Omental fat pad (tissue), 4 donors: Measurements from ENCODE around the gene GPC1. TPM values are rescaled to one million over a fixed set of nuclear protein-coding genes. Genes with fewer than 3 reads are reported as not detected.

Source experiments
- ATAC-seq: fragments of 150-250 bp; one replicate; pipeline ENCODE4 v1.9.1; 2016; ENCODE audit warnings: mild to moderate bottlenecking, moderate library complexity; ENCODE audit not compliant: low FRiP score
- DNase-seq: peaks from one replicate; pipeline ENCODE4 v3.0.0-alpha.2; 2019; ENCODE audit warnings: low spot score
- CTCF ChIP-seq, 3 donors: fragments of 450-650 bp; IDR thresholded peaks; one replicate each; pipeline ENCODE4 v1.5.1; 2016 to 2017; ENCODE audit warnings: antibody characterized with exemption in 3 of 3, mild to moderate bottlenecking in 3 of 3, moderate library complexity in 2 of 3
- total RNA-seq, 4 donors: library from RNA; depleted of rRNA; stranded (reverse); fragments of >200 nt; gene quantifications; one replicate each; pipeline ENCODE4 v1.1.0, GENCODE V29; 2016

The GPC1 gene
- total RNA-seq, 4 donors from 2014 or later, result 33.6 to 91.4 (median 39.5) TPM

- DNase-seq, result no peak
- ATAC-seq, result no peak
- TF ChIP-seq CTCF (IDR thresholded peaks at IDR 0.05), result no peak
Measured at GRCh38 chr2:240423788-240424191, 11.7 kb upstream of the GPC1 start.

- DNase-seq (peak; percentile 18), ATAC-seq (no peak)
- TF ChIP-seq CTCF (IDR thresholded peaks at IDR 0.05), result no peak
Measured at GRCh38 chr2:240424341-240425235, 10.9 kb upstream of the GPC1 start.

GRCh38 chr2:240425236-240425615 lies 10.2 kb upstream of the GPC1 start:
- no peak for DNase-seq
- TF ChIP-seq CTCF (IDR thresholded peaks at IDR 0.05), result no peak
- ATAC-seq, result no peak

- ATAC-seq (no peak), DNase-seq (no peak)
Measured at GRCh38 chr2:240425697-240426096, 9.8 kb upstream of the GPC1 start.

GRCh38 chr2:240426845-240427721 lies 8.4 kb upstream of the GPC1 start:
- ATAC-seq (no peak), DNase-seq (peak; percentile 15)
- no peak for TF ChIP-seq CTCF (IDR thresholded peaks at IDR 0.05)

More at GRCh38 chr2:240425697-240426096, 9.8 kb upstream of the GPC1 start:
- TF ChIP-seq CTCF (IDR thresholded peaks at IDR 0.05), result no peak

GRCh38 chr2:240427729-240428128 lies 7.7 kb upstream of the GPC1 start:
- ATAC-seq (no peak), DNase-seq (no peak)
- no peak for TF ChIP-seq CTCF (IDR thresholded peaks at IDR 0.05)
